Activated naive CD4-positive, alpha-beta T cell treated with anti-CD3 and anti-CD28 coated beads, Interleukin-2, amount 10 ng/mL, durations not matched to agents 5 hours and 36 hours (primary cell): ENCODE results near the gene DNASE1L3. TPM values are rescaled to one million over a fixed set of nuclear protein-coding genes. Genes with fewer than 3 reads are reported as not detected.

ENCODE experiments used
- total RNA-seq, 2 experiments: library from RNA; stranded (reverse); gene quantifications; one replicate each; pipeline ENCODE4 v1.2.3, GENCODE V29; 2021

Gene DNASE1L3, protein sequence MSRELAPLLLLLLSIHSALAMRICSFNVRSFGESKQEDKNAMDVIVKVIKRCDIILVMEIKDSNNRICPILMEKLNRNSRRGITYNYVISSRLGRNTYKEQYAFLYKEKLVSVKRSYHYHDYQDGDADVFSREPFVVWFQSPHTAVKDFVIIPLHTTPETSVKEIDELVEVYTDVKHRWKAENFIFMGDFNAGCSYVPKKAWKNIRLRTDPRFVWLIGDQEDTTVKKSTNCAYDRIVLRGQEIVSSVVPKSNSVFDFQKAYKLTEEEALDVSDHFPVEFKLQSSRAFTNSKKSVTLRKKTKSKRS
- not detected for total RNA-seq

DNA sequence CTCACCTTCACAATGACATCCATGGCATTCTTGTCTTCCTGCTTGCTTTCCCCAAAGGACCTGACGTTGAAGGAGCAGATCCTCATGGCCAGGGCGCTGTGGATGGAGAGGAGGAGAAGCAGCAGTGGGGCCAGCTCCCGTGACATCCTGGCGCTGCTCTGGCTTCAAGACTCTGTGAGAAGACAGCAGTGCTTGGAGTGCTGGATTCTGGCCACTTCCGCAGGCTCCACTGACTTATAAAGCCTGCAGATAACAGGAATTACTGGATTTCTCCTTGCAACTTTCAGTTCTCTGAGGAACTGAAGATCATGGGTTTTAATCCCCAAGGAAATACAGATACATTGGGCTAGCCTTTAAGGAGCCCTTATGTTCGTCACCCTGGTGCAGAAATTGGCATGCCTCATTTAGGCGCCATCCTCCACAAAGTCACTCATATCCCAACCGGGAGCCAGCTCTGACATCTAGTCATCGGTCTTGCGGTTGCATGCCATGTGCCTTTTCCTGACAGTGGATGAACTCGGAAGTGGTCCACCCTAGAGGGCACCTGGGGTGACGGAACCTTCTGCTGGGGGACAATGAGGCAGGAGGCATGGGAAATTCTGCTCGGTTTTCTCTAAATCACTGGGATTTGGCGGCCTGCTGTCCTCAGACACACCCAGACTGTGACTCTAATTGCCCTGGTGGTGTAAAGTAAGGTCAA is at the start of gene DNASE1L3:
Gene DNASE1L3, minus strand, starts transcription at position 212 of the 700 bp plus-strand sequence. Its CDS starts 66 bp downstream, at position 146.

GRCh38 chr3:58237238-58237940 is 26.6 kb upstream of the DNASE1L3 start, which contains the start of gene ABHD6:
ABHD6 (plus strand) TSS chr3:58237792; CDS start chr3:58256587, 18,795 bp downstream.

Other genes starting within 250 kb of the DNASE1L3 start
- gene FLNB, start 202.6 kb downstream of the DNASE1L3 start, total RNA-seq = 10 to 100 TPM; 23.7 to 25.9 TPM
- gene ABHD6, start 26.8 kb upstream of the DNASE1L3 start, total RNA-seq = 1 to 10 TPM; 3.6 to 4.0 TPM
- 10 to 100 TPM; 12.3 to 12.5 TPM for gene RPP14, start 95.3 kb upstream of the DNASE1L3 start, total RNA-seq
- gene HTD2, start 95.5 kb upstream of the DNASE1L3 start, total RNA-seq = 1 to 10 TPM; 5.7 to 6.1 TPM
- 10 to 100 TPM; 22.2 to 25.2 TPM for gene PXK, start 121.9 kb upstream of the DNASE1L3 start, total RNA-seq
- gene PDHB, start 222.9 kb upstream of the DNASE1L3 start, total RNA-seq = 10 to 100 TPM; 56.4 to 57.8 TPM